GM19240 (cell line): Measurements from ENCODE around the gene DMAC1.

Experiments
- DNase-seq: peaks from one replicate; pipeline ENCODE4 v3.0.0; 2011; ENCODE audit warnings: low spot score; ENCODE audit not compliant: insufficient read length

Gene DMAC1

GRCh38 chr9:7799234-7799943 lies at the start of gene DMAC1:
Gene DMAC1, minus strand, starts transcription at chr9:7799778. Its CDS starts 44 bp downstream, at chr9:7799734.
- DNase-seq, result peak; percentile 61

- DNase-seq, result no peak
Measured at GRCh38 chr9:7849362-7849761, 49.8 kb upstream of the DMAC1 start.

DNA sequence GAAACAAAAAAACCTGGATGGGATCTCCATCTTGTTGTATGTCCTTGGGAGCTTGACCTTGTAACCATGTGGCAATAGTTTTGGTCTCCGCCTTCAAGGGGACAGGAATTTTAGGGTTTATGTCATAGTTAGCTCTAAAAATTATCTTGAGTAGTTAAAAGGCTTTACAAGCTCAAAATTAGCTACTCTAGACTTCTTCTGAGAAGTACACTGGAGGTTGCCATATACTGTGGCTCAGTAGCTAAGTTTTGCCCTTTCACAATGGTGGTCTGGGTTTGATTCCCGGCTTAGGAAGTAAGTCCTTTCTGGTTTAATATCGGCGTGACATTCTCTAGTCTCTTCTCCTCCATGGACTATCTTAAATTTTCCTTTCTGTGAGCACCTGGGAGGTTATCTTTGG lies 48.9 kb upstream of the DMAC1 start:
- no peak for DNase-seq

DNA sequence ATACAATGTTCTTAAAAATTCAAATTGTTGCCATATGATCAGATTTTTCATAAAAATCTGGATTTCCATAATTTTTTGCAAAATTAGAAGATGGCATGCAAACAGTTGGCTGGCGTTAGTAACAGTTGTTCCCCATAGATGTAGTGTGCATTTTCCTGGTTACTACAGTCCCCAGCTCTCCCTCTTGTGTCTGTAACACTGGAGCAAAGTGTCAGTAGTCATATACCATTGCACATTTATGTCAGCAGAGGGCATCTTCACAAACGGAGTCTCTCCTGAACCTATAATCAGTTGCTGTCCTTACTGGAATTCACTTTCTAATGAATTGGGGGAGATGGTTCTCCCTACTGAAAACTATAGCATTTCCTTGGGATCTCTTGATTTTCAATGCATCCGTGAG lies 44.7 kb upstream of the DMAC1 start:
- DNase-seq, result no peak

- no peak for DNase-seq
Measured at GRCh38 chr9:7841831-7842230, 42.3 kb upstream of the DMAC1 start.

DNA sequence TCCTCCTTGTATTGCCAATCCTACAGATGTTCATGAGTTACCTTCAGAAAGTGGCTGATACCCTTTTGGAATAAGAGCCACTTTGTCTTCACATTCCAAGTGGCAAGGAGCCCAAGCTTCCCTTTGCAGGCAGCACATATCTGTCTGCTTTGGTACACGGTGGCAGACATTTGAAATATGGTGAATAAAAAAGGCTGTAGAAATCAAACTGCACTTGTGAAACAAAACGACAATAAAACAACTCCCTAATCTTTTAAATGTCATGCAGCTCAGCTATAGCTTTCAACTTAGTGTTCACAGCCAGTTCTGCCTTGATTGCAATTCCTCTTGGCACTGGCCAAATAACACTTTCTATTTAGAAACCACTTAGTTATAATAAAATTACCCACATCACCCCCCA lies 35.0 kb upstream of the DMAC1 start:
- no peak for DNase-seq

DNA sequence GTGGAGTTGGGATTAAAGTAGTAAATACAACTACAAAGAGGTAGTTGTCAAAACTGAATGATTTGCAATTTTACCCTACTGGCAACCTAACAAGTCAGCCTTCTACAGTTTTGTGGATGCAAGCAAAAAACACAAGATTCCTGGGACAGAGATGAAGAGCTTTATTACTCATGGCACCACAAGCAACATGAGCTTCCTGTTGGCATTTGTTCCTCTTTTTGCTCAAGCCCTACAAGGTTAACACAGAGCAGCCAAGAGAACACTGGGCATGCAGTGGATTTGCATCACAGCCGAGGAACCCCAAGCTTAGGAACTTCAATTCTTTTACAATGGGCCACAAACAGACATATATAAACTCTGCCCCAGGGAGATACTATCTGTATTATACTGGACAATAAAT lies 28.8 kb upstream of the DMAC1 start:
- DNase-seq, result no peak

DNA sequence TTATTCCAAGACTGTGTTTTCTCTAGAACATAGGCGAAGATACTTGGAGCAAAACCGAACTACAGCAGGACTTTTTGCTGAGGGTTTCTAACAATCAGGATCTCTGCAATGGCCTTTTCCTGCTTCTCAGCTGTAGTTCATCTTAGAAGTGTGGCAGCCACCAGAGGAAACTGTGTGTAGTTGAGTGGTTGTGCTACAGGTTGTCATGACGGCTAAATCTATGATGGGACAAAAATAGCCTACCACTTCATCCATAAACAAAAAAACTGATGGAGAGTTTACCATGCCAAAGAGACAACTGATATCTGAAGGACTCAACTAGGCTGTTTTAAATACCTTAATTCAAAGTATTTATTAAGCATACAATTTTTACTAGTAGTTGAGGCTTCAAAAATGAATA lies 28.2 kb upstream of the DMAC1 start:
- DNase-seq, result no peak

- no peak for DNase-seq
Measured at GRCh38 chr9:7827056-7827455, 27.5 kb upstream of the DMAC1 start.

DNA sequence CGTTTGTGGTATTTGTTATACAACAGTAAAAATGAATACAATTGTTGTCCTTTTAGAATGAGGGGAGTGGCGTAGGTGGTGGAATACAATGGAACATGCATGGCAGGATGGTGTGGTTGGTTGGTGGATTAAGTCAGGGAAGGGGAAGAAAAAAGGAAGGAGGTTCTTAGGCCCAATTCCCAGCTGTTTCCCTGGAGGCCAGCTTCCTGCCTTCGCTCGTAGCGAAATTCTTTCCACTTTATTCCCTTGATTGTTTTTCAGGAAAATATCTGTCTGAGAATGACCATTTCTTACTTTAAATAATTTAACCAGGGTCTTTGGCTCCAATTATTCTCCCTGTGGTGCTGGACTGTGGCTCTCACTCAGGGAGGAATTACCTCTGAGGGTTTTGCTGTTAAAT lies 24.1 kb upstream of the DMAC1 start:
- no peak for DNase-seq

DNA sequence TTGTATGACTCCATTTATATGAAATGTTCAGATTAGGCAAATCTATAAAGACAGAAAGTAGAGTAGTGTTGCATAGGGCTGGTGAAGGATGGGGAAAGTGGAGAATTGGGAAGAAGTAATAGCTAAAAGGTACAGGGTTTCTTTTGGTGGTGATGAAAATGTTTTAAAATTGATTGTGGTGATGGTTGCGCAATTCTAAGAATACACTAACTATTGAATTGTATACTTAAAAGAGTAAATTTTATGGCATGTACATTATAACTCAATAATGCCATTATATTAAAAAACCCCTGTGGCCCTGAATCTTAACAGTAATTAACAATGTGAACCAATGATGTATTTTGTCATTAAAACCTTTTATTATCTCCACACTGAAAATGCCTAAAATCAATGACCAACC lies 20.4 kb upstream of the DMAC1 start:
- DNase-seq, result no peak

DNA sequence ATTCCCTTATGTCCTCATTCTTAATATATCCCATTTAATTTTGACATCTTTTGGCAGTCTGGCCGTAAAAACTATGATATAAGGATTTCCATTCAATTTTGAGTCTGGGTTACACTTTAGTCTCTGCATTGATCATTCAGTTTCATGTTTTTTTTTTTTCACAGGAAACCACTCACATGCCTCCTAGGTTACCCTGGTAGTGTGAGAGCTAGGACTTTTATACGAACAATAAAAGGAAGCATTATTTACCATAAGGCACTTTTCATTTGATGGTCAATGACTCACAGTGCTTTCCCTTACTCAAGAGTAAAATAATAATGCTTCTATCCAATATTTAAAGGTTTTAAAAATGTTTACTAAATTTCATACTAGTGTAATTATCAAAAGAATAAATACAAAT lies 16.4 kb upstream of the DMAC1 start:
- no peak for DNase-seq

DNA sequence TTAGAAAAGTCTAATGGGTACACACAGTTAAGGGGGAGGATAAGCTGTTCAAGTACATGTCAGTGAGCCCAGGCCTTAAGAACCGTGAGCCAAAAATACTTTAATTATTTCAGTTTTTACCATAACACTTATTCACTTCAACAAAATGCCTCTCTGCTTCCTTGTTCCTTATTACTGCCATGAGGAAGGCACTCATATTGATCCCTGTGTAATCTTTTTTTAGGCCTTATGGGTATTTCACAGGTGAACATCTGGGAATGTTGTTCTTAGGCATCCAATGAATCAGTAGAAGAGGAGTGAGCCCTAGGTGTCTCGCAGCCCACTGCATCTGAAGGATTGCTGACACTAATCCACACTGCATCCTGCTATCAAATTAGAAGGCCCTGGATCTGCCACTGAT lies 13.5 kb upstream of the DMAC1 start:
- DNase-seq, result no peak

DNA sequence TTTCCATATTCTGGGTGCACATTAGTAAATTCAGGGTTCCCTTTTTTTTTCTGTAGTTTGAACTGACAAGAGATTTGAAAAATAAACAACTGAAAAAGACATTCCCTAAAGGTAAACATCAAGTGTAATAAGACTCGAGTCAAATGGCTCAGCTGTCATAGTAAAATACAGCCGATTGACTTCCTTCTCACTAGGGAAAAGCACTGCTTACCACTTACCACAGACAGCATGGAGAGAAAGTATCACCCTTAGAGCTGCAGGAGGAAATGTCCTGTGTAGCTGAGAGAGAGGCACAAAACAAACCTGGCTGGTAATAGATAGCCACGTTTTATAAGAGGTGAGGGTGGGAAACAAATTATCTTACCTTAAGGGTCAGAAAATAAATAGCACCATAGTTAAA lies 12.1 kb upstream of the DMAC1 start:
- DNase-seq, result no peak

DNA sequence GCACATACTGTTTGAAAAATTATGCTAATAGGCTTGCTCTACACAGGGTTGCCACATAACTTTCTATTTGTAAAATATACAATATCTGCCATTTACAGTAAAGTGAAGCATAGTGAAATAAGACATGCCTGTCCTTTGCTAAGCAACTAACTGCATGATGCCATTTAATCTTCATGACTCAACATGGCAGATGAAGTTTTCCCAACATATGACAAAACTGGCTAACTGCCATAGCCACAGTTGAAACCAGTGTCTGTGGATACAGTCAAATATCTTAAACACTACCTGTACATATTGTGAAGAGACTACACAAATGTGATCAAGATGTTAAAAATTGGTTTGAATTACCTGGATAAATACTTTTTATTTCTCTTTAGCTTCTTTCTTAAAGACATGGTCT lies 3.1 kb upstream of the DMAC1 start:
- no peak for DNase-seq

GRCh38 chr9:7799944-7800285 lies 337 bp upstream of the DMAC1 start:
- peak; percentile 11 for DNase-seq

GRCh38 chr9:7794196-7794595 lies 5.4 kb downstream of the DMAC1 start:
- no peak for DNase-seq

DNA sequence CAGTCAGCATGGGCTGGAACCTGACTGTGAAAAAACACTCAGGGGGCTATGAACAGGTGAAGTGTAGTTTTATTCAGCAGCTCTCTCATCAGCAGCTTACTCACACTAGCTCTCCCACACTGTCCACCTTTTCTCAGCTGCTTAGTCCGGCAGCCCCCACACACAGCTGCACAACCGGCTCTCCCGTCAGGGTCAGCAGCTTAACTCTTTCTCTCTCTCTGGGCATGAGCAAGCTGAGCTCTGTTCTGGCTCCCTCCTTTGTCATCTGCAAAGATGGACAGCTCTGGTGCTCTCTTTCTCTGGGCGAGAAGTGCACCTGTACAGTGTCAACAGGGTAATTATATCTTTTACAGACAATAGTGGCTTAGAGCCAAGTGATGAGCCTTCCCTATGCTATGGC lies 8.2 kb downstream of the DMAC1 start:
- DNase-seq, result no peak

DNA sequence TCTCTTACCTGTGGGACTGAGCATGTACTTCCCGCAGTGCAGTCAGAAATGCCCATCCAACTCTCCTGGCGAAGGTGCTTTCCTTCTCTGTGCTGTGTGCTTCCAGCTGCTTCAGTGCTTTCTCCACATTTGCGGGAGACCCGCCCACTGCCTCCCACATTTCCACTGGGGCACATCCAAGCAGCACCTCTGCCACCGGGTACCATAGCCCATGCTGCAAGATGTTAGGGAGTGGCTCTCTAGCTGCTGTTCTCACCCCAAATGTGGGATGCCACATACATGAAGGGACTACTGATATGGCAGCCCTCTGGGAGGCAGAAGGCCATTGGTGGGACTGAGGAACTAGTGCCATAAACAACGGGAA lies 8.8 kb downstream of the DMAC1 start:
- DNase-seq, result no peak

- no peak for DNase-seq
Measured at GRCh38 chr9:7790022-7790818, 9.4 kb downstream of the DMAC1 start.

DNA sequence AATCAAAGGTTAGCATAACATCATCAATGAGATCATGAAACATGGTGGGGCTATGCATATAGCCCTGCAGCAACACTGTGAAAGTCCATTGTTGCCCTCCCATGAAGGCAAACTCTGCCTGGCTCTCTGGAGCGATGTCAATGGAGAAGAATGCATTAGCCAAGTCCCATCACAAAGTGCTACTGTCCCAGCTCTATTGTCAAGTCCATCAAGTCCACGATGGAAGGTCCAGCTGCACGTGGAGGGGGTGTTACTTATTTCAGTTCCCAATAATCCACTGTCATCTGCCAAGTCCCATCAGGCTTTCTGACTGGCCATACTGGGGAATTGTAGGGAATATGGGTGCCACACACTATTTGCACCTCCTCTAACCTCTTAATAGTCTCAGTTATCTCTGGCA lies 10.8 kb downstream of the DMAC1 start:
- DNase-seq, result no peak

DNA sequence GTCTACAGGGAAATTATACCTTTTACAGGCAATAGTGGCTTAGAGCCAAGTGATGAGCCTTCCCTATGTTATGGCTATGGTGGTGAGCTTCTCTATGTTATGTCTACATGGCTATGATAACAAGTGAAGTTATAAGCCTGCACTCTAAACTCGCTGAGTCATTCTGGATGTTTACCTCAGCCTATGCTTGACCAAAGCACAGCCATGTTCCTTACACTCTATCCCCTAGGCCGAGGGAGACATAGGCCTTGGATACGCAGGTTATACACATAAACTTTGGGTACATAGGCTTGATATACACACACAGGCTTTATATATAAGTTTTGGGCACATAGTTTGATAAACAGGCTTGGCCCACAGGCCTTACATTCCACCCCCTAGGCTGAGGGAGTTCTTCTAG lies 13.8 kb downstream of the DMAC1 start:
- DNase-seq, result no peak

- DNase-seq, result no peak
Measured at GRCh38 chr9:7784472-7784871, 15.1 kb downstream of the DMAC1 start.
